BE2C (cell line): ENCODE results near the gene FAM177A1. TPM values are rescaled to one million over a fixed set of nuclear protein-coding genes. Genes with fewer than 3 reads are reported as not detected.

Experiments
- DNase-seq: peaks from one replicate; pipeline ENCODE4 v3.0.0-alpha.2; 2020
- H3K27me3 ChIP-seq: fragments of 250-450 bp; sonication (Bioruptor Pico); 2 replicates; pipeline ENCODE4 v1.5.1; 2020; ENCODE audit warnings: mild to moderate bottlenecking
- H3K36me3 ChIP-seq: fragments of 250-450 bp; sonication (Bioruptor Pico); 2 replicates; pipeline ENCODE4 v1.5.1; 2020; ENCODE audit warnings: mild to moderate bottlenecking
- H3K4me1 ChIP-seq: fragments of 250-450 bp; sonication (Bioruptor Pico); 2 replicates; pipeline ENCODE4 v1.5.1; 2020
- H3K4me3 ChIP-seq: 2 replicates; pipeline ENCODE4 v1.5.1; 2011; ENCODE audit warnings: low read depth, low read length
- H3K9me3 ChIP-seq: fragments of 250-450 bp; sonication (Bioruptor Pico); 2 replicates; pipeline ENCODE4 v1.5.1; 2020
- CTCF ChIP-seq: IDR thresholded peaks from 2 replicates; pipeline ENCODE4 v1.5.1; 2012; ENCODE audit warnings: mild to moderate bottlenecking, low read depth, low read length
- polyA plus RNA-seq: library from polyadenylated mRNA; unstranded; fragments of >200 nt; gene quantifications from one replicate; pipeline ENCODE4 v1.2.1, GENCODE V29; 2012; ENCODE audit warnings: low read depth, missing spikeins; ENCODE audit not compliant: insufficient read length, insufficient read depth

The FAM177A1 gene
- 42.1 TPM for polyA plus RNA-seq

- no peaks in the 10 kb centered on the region for H3K36me3 ChIP-seq
- no peaks in the 10 kb centered on the region for H3K4me1 ChIP-seq
- TF ChIP-seq CTCF = no peak
- H3K27me3 ChIP-seq = no peaks in the 10 kb centered on the region
- peak within 1 kb of the TSS; percentile 68 for H3K4me3 ChIP-seq
- H3K9me3 ChIP-seq = no peaks in the 10 kb centered on the region
- peak; percentile 99 for DNase-seq
These were observed at the start of gene FAM177A1 for GRCh38 chr14:35046048-35046750. Gene FAM177A1, plus strand, starts transcription at chr14:35046272. Its CDS starts 192 bp downstream, at chr14:35046464.

- H3K4me1 ChIP-seq = no peaks in the 10 kb centered on the region
- TF ChIP-seq CTCF = no peak
- no peak overlapping the region for H3K4me3 ChIP-seq
- DNase-seq = no peak
- H3K27me3 ChIP-seq = no peaks in the 10 kb centered on the region
- peaks cover 12% of the 10 kb centered on the region for H3K36me3 ChIP-seq
- no peaks in the 10 kb centered on the region for H3K9me3 ChIP-seq
These were observed 48.3 kb upstream of the FAM177A1 start for GRCh38 chr14:34997762-34998161.

DNA sequence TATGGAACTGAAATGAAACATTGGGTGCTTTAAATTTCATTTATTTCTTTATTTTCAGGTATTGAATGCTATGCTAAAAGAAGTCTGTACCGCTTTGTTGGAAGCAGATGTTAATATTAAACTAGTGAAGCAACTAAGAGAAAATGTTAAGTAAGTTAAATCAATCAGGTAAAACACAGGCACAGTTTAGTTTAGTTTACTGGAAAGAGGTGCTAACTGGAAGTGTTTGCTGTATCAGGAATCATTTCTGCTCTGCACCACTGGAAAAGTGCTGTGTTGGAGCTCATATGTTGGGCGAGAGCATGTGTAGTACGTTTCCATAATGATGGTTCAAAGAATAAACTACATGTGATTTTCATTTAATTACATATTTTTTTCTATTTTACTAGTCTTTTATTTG lies 46.6 kb upstream of the FAM177A1 start:
- DNase-seq = no peak
- no peaks in the 10 kb centered on the region for H3K9me3 ChIP-seq
- no peaks in the 10 kb centered on the region for H3K4me1 ChIP-seq
- no peaks in the 10 kb centered on the region for H3K27me3 ChIP-seq
- H3K36me3 ChIP-seq = peaks cover 14% of the 10 kb centered on the region
- no peak overlapping the region for H3K4me3 ChIP-seq
- no peak for TF ChIP-seq CTCF

DNA sequence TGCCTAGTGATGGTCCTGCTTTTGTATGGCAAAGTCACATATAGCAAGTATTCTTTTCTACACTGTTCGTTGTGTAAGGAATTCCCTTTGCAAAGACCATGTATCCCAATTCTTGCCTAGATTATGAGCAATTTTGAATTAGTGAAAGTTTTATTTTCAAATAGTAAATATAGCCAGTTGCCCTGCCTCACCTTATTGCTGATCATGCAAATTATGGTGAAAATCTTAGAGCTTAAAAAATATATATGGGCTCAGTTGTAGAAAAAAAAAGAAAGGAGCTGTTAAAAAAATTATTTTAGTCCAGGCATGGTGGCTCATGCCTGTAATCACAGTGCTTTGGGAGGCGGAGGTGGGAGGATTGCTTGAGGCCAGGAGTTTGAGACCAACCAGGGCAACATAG lies 44.5 kb upstream of the FAM177A1 start:
- Histone ChIP-seq H3K36me3 (peaks cover 21% of the 10 kb centered on the region), H3K27me3 (no peaks in the 10 kb centered on the region), H3K9me3 (no peaks in the 10 kb centered on the region), H3K4me1 (no peaks in the 10 kb centered on the region), H3K4me3 (no peak overlapping the region)
- no peak for TF ChIP-seq CTCF
- no peak for DNase-seq

GRCh38 chr14:35004839-35005238 lies 41.2 kb upstream of the FAM177A1 start:
- no peak for TF ChIP-seq CTCF
- Histone ChIP-seq H3K36me3 (peaks cover 25% of the 10 kb centered on the region), H3K27me3 (no peaks in the 10 kb centered on the region), H3K9me3 (no peaks in the 10 kb centered on the region), H3K4me1 (no peaks in the 10 kb centered on the region), H3K4me3 (no peak overlapping the region)
- no peak for DNase-seq

DNA sequence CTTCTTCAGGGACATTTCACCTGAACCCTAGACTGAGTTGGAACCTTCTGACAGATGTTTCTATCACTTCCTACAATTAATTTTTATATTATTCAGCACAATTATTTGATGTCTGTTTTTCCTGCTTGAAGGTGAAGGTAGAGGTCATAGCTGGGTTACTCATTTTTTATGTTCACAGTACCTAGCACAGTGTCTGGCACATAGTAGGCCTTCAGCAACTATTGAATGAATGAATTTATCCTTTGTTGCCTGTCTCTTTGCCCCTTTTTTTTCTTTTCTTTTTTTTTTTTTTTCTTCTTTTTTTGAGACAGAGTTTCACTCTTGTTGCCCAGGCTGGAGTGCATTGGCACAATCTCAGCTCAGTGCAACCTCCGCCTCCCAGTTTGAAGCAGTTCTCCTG lies 29.5 kb upstream of the FAM177A1 start:
- no peak for TF ChIP-seq CTCF
- no peak for DNase-seq
- Histone ChIP-seq H3K4me1 (no peaks in the 10 kb centered on the region), H3K9me3 (no peaks in the 10 kb centered on the region), H3K4me3 (no peak overlapping the region), H3K36me3 (peaks cover 41% of the 10 kb centered on the region), H3K27me3 (no peaks in the 10 kb centered on the region)
